Measurements from ENCODE around the gene FHIT. TPM values are rescaled to one million over a fixed set of nuclear protein-coding genes. Genes with fewer than 3 reads are reported as not detected.
"Not testable (repeated sequence)": the region's sequence is repeated elsewhere in the genome, so short reads cannot be mapped to it uniquely, and the experiment has no call there.

FHIT gene
- total and polyA plus RNA-seq, 10 of the 15 experiments (the other 5 are each of a cell fraction or from before 2014, with no cell fraction given) = 4.2 to 14.9 (median 9.4) TPM

GRCh38 chr3:60542995-60543394 lies 708.3 kb downstream of the FHIT start:
- Histone ChIP-seq H2AFZ (ENCODE audit: control insufficient read depth, low read depth, low read length) (no peak overlapping the region), H3K9me3 (replicated peaks; ENCODE audit: control insufficient read depth, insufficient read depth, low read length) (no peaks in the 10 kb centered on the region), H3K27me3 (replicated peaks in 1 of 2; ENCODE audit: control insufficient read depth in 2 of 2, insufficient read depth in 2 of 2, low read length in 1 of 2) (no peaks in the 10 kb centered on the region), H3K9ac (ENCODE audit: control insufficient read depth, insufficient read depth, low read length) (no peak overlapping the region), H4K20me1 (ENCODE audit: control insufficient read depth, insufficient read depth) (no peaks in the 10 kb centered on the region), H3K79me2 (ENCODE audit: control insufficient read depth, insufficient read depth, low read length) (no peaks in the 10 kb centered on the region), H3K4me2 (ENCODE audit: control insufficient read depth, insufficient read depth) (no peak overlapping the region), H3K4me1 (ENCODE audit: control insufficient read depth, insufficient read depth, low read length) (no peaks in the 10 kb centered on the region), H3K27ac (ENCODE audit: control insufficient read depth, insufficient read depth) (no peak overlapping the region), H3K4me3 (no peak overlapping the region), H3K36me3 (ENCODE audit: control insufficient read depth in 2 of 2, insufficient read depth in 2 of 2, low read length in 1 of 2) (no peaks in the 10 kb centered on the region)
- POLR2A ChIA-PET = no interaction called here
- no TSS peak for BruUV-seq (replicated peaks)
- WGBS (ENCODE audit: insufficient coverage, insufficient replicate concordance, low lambda C conversion rate, missing lambda C conversion rate) = 54% methylated on average over 3 of the region's 3 CpGs
- CTCF ChIA-PET = no interaction called here
- ATAC-seq (no peak), DNase-seq (ENCODE audit: low read depth, low spot score) (no peak), FAIRE-seq (no peak)
- SMC1A ChIA-PET (ENCODE audit: uncharacterized antibody, unreplicated experiment) = interaction anchor here (1.3 to 1.7 kb wide), 2 partner anchors 10 to 13 kb away, joined by 4 to 6 read pairs; no protein-coding TSS in a partner anchor
- RAD21 ChIA-PET (ENCODE audit: unreplicated experiment) = no interaction called here
- in situ Hi-C loops (cut with MboI) (no loop called here), intact Hi-C loops (cut with micrococcal nuclease; ENCODE audit: unreplicated experiment) (no loop called here)
- no peak for TF ChIP-seq PML (IDR thresholded peaks at IDR 0.05; ENCODE audit: low read length)
- no peak for TF ChIP-seq TCF12 (IDR thresholded peaks at IDR 0.05; ENCODE audit: low read depth, low read length)
- TF ChIP-seq, protein P1, sequence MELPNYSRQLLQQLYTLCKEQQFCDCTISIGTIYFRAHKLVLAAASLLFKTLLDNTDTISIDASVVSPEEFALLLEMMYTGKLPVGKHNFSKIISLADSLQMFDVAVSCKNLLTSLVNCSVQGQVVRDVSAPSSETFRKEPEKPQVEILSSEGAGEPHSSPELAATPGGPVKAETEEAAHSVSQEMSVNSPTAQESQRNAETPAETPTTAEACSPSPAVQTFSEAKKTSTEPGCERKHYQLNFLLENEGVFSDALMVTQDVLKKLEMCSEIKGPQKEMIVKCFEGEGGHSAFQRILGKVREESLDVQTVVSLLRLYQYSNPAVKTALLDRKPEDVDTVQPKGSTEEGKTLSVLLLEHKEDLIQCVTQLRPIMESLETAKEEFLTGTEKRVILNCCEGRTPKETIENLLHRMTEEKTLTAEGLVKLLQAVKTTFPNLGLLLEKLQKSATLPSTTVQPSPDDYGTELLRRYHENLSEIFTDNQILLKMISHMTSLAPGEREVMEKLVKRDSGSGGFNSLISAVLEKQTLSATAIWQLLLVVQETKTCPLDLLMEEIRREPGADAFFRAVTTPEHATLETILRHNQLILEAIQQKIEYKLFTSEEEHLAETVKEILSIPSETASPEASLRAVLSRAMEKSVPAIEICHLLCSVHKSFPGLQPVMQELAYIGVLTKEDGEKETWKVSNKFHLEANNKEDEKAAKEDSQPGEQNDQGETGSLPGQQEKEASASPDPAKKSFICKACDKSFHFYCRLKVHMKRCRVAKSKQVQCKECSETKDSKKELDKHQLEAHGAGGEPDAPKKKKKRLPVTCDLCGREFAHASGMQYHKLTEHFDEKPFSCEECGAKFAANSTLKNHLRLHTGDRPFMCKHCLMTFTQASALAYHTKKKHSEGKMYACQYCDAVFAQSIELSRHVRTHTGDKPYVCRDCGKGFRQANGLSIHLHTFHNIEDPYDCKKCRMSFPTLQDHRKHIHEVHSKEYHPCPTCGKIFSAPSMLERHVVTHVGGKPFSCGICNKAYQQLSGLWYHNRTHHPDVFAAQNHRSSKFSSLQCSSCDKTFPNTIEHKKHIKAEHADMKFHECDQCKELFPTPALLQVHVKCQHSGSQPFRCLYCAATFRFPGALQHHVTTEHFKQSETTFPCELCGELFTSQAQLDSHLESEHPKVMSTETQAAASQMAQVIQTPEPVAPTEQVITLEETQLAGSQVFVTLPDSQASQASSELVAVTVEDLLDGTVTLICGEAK (IDR thresholded peaks at IDR 0.05; ENCODE audit: borderline replicate concordance) = peak; percentile 45
- no peak for TF ChIP-seq HDAC2 (IDR thresholded peaks at IDR 0.05)

GRCh38 chr3:60539394-60539793 lies 711.9 kb downstream of the FHIT start:
- H3K27ac ChIP-seq (ENCODE audit: control insufficient read depth, insufficient read depth); CTCF ChIA-PET; FAIRE-seq: not testable (repeated sequence)

More at GRCh38 chr3:60539394-60539793, 711.9 kb downstream of the FHIT start:
- H2AFZ ChIP-seq (ENCODE audit: control insufficient read depth, low read depth, low read length); intact Hi-C loops (cut with micrococcal nuclease; ENCODE audit: unreplicated experiment); H3K4me2 ChIP-seq (ENCODE audit: control insufficient read depth, insufficient read depth); H3K4me3 ChIP-seq; H3K27me3 ChIP-seq (replicated peaks in 1 of 2; ENCODE audit: control insufficient read depth in 2 of 2, insufficient read depth in 2 of 2, low read length in 1 of 2); DNase-seq (ENCODE audit: low read depth, low spot score); SMC1A ChIA-PET (ENCODE audit: uncharacterized antibody, unreplicated experiment); ATAC-seq; H3K36me3 ChIP-seq (ENCODE audit: control insufficient read depth in 2 of 2, insufficient read depth in 2 of 2, low read length in 1 of 2); H4K20me1 ChIP-seq (ENCODE audit: control insufficient read depth, insufficient read depth); in situ Hi-C loops (cut with MboI); H3K9me3 ChIP-seq (replicated peaks; ENCODE audit: control insufficient read depth, insufficient read depth, low read length); RAD21 ChIA-PET (ENCODE audit: unreplicated experiment); BruUV-seq (replicated peaks); H3K79me2 ChIP-seq (ENCODE audit: control insufficient read depth, insufficient read depth, low read length); H3K4me1 ChIP-seq (ENCODE audit: control insufficient read depth, insufficient read depth, low read length); H3K9ac ChIP-seq (ENCODE audit: control insufficient read depth, insufficient read depth, low read length); POLR2A ChIA-PET: not testable (repeated sequence)
- 50% methylated on average over 2 of the region's 2 CpGs for WGBS (ENCODE audit: insufficient coverage, insufficient replicate concordance, low lambda C conversion rate, missing lambda C conversion rate)
